ENCODE results near the gene CTNNA1. TPM values are rescaled to one million over a fixed set of nuclear protein-coding genes. Genes with fewer than 3 reads are reported as not detected.

Gene CTNNA1
- total and polyA plus RNA-seq, 2 donors from 2014 or later, result 177 to 463 TPM

GRCh38 chr5:138875552-138875875 lies 122.3 kb downstream of the CTNNA1 start:
- peak in 1 of 5 donors; percentile 27 for DNase-seq
- no peaks in the 10 kb centered on the region for H3K36me3 ChIP-seq (ENCODE audit: control insufficient read depth in 2 of 3, insufficient read depth in 3 of 3, low read length in 3 of 3)
- H3K9me3 ChIP-seq (ENCODE audit: control insufficient read depth in 2 of 3, insufficient read depth in 1 of 3, low read length in 3 of 3), result no peaks in the 10 kb centered on the region
- intact Hi-C loops (cut with DNase I), result no loop called here
- FAIRE-seq, result no peak
- no peaks in the 10 kb centered on the region for H3K27me3 ChIP-seq (ENCODE audit: control insufficient read depth, insufficient read depth, low read length)
- no peak for TF ChIP-seq CTCF (IDR thresholded peaks at IDR 0.05; ENCODE audit: borderline replicate concordance, extremely low read depth, insufficient read depth)
- H3K4me3 ChIP-seq (ENCODE audit: low read length in 3 of 3), result peak overlapping the region in 2 of 3 donors; percentile 6 to 12
- H3K4me1 ChIP-seq (ENCODE audit: control insufficient read depth in 2 of 3, insufficient read depth in 2 of 3, low read depth in 1 of 3, low read length in 3 of 3), result peaks cover 0 to 7% (median 0%) of the 10 kb centered on the region in 3 donors
- no peak overlapping the region for H3K9ac ChIP-seq (ENCODE audit: low read length in 3 of 3)
- no peak overlapping the region for H3K27ac ChIP-seq (ENCODE audit: low read depth in 2 of 2, low read length in 2 of 2)

GRCh38 chr5:138875946-138876345 lies 122.7 kb downstream of the CTNNA1 start:
- H3K4me3 ChIP-seq (ENCODE audit: low read length in 3 of 3), result no peak overlapping the region
- H3K27me3 ChIP-seq (ENCODE audit: control insufficient read depth, insufficient read depth, low read length), result no peaks in the 10 kb centered on the region
- H3K9me3 ChIP-seq (ENCODE audit: control insufficient read depth in 2 of 3, insufficient read depth in 1 of 3, low read length in 3 of 3), result no peaks in the 10 kb centered on the region
- no peak overlapping the region for H3K9ac ChIP-seq (ENCODE audit: low read length in 3 of 3)
- FAIRE-seq (no peak), DNase-seq (no peak)
- intact Hi-C loops (cut with DNase I), result no loop called here
- H3K27ac ChIP-seq (ENCODE audit: low read depth in 2 of 2, low read length in 2 of 2), result no peak overlapping the region
- no peak for TF ChIP-seq CTCF (IDR thresholded peaks at IDR 0.05; ENCODE audit: borderline replicate concordance, extremely low read depth, insufficient read depth)
- no peaks in the 10 kb centered on the region for H3K36me3 ChIP-seq (ENCODE audit: control insufficient read depth in 2 of 3, insufficient read depth in 3 of 3, low read length in 3 of 3)
- peaks cover 0 to 7% (median under 1%) of the 10 kb centered on the region in 3 donors for H3K4me1 ChIP-seq (ENCODE audit: control insufficient read depth in 2 of 3, insufficient read depth in 2 of 3, low read depth in 1 of 3, low read length in 3 of 3)

GRCh38 chr5:138876811-138877210 lies 123.6 kb downstream of the CTNNA1 start:
- peaks cover 0 to 4% (median 3%) of the 10 kb centered on the region in 3 donors for H3K4me1 ChIP-seq (ENCODE audit: control insufficient read depth in 2 of 3, insufficient read depth in 2 of 3, low read depth in 1 of 3, low read length in 3 of 3)
- no peak overlapping the region for H3K27ac ChIP-seq (ENCODE audit: low read depth in 2 of 2, low read length in 2 of 2)
- H3K4me3 ChIP-seq (ENCODE audit: low read length in 3 of 3), result no peak overlapping the region
- TF ChIP-seq CTCF (IDR thresholded peaks at IDR 0.05; ENCODE audit: borderline replicate concordance, extremely low read depth, insufficient read depth), result no peak
- H3K9ac ChIP-seq (ENCODE audit: low read length in 3 of 3), result no peak overlapping the region
- H3K36me3 ChIP-seq (ENCODE audit: control insufficient read depth in 2 of 3, insufficient read depth in 3 of 3, low read length in 3 of 3), result no peaks in the 10 kb centered on the region
- intact Hi-C loops (cut with DNase I), result no loop called here
- H3K9me3 ChIP-seq (ENCODE audit: control insufficient read depth in 2 of 3, insufficient read depth in 1 of 3, low read length in 3 of 3), result no peaks in the 10 kb centered on the region
- no peak for FAIRE-seq
- no peaks in the 10 kb centered on the region for H3K27me3 ChIP-seq (ENCODE audit: control insufficient read depth, insufficient read depth, low read length)
- no peak for DNase-seq

Data from kidney (tissue), 14 donors.